PFSK-1 (cell line): ENCODE measurements around the gene KBTBD8.

Source experiments
- POLR2AphosphoS5 ChIP-seq: IDR thresholded peaks from 2 replicates; pipeline ENCODE4 v1.6.1; 2012; ENCODE audit warnings: low read depth, mild to moderate bottlenecking, control low read depth, low read length, moderate library complexity
- REST ChIP-seq, 2 experiments: IDR thresholded peaks; 2 replicates each; pipeline versions ENCODE4 v1.6.1 to v1.8.0; 2011 to 2012; ENCODE audit warnings: low read depth in 2 of 2, low read length in 2 of 2, control low read depth in 1 of 2, inconsistent platforms in 1 of 2, mild to moderate bottlenecking in 1 of 2, moderate library complexity in 1 of 2; ENCODE audit not compliant: insufficient read depth in 1 of 2
- SIN3A ChIP-seq: IDR thresholded peaks from 2 replicates; pipeline ENCODE4 v1.6.1; 2012; ENCODE audit warnings: mild to moderate bottlenecking, low read length, moderate library complexity, borderline replicate concordance; ENCODE audit not compliant: insufficient read depth
- TAF1 ChIP-seq: IDR thresholded peaks from 2 replicates; pipeline ENCODE4 v1.6.1; 2012; ENCODE audit warnings: low read length, control low read depth, borderline replicate concordance; ENCODE audit not compliant: insufficient read depth

- TF ChIP-seq TAF1 (no peak), REST (IDR thresholded peaks at IDR 0.05; ENCODE audit: insufficient read depth in 1 of 2, low read depth in 2 of 2, low read length in 2 of 2) (no peak), SIN3A (no peak), POLR2AphosphoS5 (no peak)
Observed at GRCh38 chr3:66949898-66950297, 48.2 kb upstream of the KBTBD8 start.
